Activated CD4-positive, alpha-beta T cell treated with anti-CD3 and anti-CD28 coated beads, Interleukin-2, amount 50 U/mL, for 24 hours (primary cell): ENCODE measurements around the gene NUP160.
"Not testable (repeated sequence)": the region's sequence is repeated elsewhere in the genome, so short reads cannot be mapped to it uniquely, and the experiment has no call there.

Source experiments
- DNase-seq, 2 donors: peaks; one replicate each; pipeline ENCODE4 v3.0.0-alpha.2; 2020; ENCODE audit warnings: low read depth in 1 of 2, low spot score in 1 of 2

Gene NUP160

GRCh38 chr11:47847892-47848699, at the start of gene NUP160:
Gene NUP160 (minus strand): TSS chr11:47848350. CDS start chr11:47848318, 32 bp downstream.
- peak; percentile 83 to 89 for DNase-seq

GRCh38 chr11:47896199-47896598, 48.0 kb upstream of the NUP160 start:
- no peak for DNase-seq

GRCh38 chr11:47895035-47895434, 46.9 kb upstream of the NUP160 start:
- DNase-seq = no peak

GRCh38 chr11:47892546-47893276, 44.6 kb upstream of the NUP160 start:
- DNase-seq = not testable (repeated sequence)

GRCh38 chr11:47891886-47892285, 43.7 kb upstream of the NUP160 start:
- DNase-seq = no peak

GRCh38 chr11:47889714-47890441, 41.7 kb upstream of the NUP160 start:
- no peak for DNase-seq

GRCh38 chr11:47887910-47888569, 39.9 kb upstream of the NUP160 start:
- DNase-seq = no peak

- DNase-seq = no peak
These were observed 37.9 kb upstream of the NUP160 start for GRCh38 chr11:47886096-47886495.

- not testable (repeated sequence) for DNase-seq
These were observed 34.3 kb upstream of the NUP160 start for GRCh38 chr11:47882437-47882836.

GRCh38 chr11:47881145-47881544, 33.0 kb upstream of the NUP160 start:
- no peak for DNase-seq

GRCh38 chr11:47879259-47880158, 31.4 kb upstream of the NUP160 start:
- no peak for DNase-seq

GRCh38 chr11:47875858-47876257, 27.7 kb upstream of the NUP160 start:
- DNase-seq = not testable (repeated sequence)

- DNase-seq = no peak
These were observed 22.3 kb upstream of the NUP160 start for GRCh38 chr11:47870404-47870803.

GRCh38 chr11:47869544-47870393, 21.6 kb upstream of the NUP160 start:
- DNase-seq = no peak

GRCh38 chr11:47867823-47868222, 19.7 kb upstream of the NUP160 start:
- DNase-seq = no peak

GRCh38 chr11:47866892-47867291, 18.7 kb upstream of the NUP160 start:
- not testable (repeated sequence) for DNase-seq

- DNase-seq = no peak
These were observed 16.8 kb upstream of the NUP160 start for GRCh38 chr11:47864901-47865300.

- DNase-seq = no peak
These were observed 15.8 kb upstream of the NUP160 start for GRCh38 chr11:47863898-47864430.
